HG03460 (cell line): ENCODE results near the gene SRPK3.

ENCODE experiments used
- ATAC-seq: cut with Tn5 transposase; IDR thresholded peaks from one replicate; pipeline ENCODE4 v1.9.1; 2021; ENCODE audit not compliant: unreplicated experiment

The SRPK3 gene

GRCh38 chrX:153769158-153769864, 11.5 kb upstream of the SRPK3 start:
- ATAC-seq, result no peak

- no peak for ATAC-seq
These were observed 10.8 kb upstream of the SRPK3 start for GRCh38 chrX:153769865-153770600.

- ATAC-seq, result no peak
These were observed 10.0 kb upstream of the SRPK3 start for GRCh38 chrX:153770601-153771414.

- ATAC-seq, result no peak
These were observed 9.2 kb upstream of the SRPK3 start for GRCh38 chrX:153771415-153772315.

- ATAC-seq, result no peak
These were observed 8.3 kb upstream of the SRPK3 start for GRCh38 chrX:153772316-153773217.

GRCh38 chrX:153773218-153773611, 7.6 kb upstream of the SRPK3 start:
- no peak for ATAC-seq

- ATAC-seq, result no peak
These were observed 6.9 kb upstream of the SRPK3 start for GRCh38 chrX:153773741-153774575.

DNA sequence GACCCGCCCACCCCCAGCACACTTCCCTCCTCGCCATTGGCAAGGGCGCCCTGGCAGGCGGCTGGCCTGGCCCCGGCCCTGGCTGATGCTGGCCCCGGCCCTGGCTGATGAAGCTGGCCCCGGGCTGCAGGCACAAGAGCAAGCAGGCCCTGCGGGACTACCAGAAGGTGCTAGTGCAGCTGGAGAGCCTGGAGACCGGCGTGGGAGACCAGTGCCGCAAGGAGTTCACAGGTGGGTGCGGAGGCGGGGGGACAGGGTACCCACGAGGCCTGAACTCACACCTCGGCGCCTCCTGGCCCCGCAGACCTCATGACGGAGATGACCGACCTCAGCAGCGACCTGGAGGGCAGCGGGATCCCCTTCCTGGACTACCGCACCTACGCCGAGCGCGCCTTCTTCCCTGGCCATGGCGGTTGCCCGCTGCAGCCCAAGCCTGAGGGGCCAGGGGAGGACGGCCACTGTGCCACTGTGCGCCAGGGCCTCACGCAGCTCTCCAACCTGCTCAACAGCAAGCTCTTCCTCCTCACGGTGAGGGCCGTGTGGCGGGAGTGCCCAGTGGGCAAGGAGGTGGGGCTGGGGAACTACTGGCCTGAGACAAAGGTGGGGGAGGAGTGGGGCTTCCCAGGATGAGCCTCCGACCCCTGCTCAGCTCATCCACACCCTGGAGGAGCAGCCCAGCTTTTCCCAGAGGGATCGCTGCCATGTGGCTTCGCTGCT, 6.1 kb upstream of the SRPK3 start:
- no peak for ATAC-seq

- no peak for ATAC-seq
These were observed 5.3 kb upstream of the SRPK3 start for GRCh38 chrX:153775293-153776119.

DNA sequence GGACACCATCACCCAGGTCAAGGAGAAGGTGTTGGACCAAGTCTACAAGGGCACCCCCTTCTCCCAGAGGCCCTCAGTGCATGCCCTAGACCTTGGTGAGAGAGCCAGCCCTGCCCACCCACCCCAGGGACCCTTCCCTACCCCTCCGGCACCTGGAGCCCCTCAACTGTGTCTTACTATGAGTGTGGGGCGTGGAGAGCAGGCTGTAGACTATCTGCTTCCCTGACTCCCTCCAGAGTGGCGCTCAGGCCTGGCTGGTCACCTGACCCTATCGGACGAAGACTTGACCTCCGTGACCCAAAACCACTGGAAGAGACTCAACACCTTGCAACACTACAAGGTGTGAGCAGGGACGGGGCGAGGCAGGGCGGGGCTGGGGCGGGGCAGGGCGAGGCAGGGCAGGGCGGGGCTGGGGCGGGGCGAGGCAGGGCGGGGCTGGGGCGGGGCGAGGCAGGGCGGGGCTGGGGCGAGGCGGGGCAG, 4.7 kb upstream of the SRPK3 start:
- no peak for ATAC-seq

DNA sequence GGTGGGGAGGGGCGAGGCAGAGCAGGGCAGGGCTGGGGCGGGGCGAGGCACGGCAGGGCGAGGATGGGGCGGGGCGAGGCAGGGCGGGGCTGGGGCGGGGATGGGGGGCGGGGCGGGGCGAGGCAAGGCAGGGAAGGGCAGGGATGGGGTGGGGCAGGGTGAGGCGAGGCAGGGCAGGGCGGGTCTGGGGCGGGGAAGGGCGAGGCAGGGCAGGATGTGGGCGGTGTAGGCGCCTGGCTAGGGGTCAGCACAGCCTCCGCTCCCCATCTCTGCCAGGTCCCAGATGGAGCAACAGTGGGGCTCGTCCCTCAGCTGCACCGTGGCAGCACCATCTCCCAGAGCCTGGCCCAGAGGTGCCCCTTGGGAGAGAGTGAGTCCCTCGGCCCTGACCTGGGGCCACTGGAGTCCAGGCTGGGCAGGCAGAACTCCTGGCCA, 4.2 kb upstream of the SRPK3 start:
- ATAC-seq, result no peak

GRCh38 chrX:153777261-153778090, 3.4 kb upstream of the SRPK3 start:
- no peak for ATAC-seq

DNA sequence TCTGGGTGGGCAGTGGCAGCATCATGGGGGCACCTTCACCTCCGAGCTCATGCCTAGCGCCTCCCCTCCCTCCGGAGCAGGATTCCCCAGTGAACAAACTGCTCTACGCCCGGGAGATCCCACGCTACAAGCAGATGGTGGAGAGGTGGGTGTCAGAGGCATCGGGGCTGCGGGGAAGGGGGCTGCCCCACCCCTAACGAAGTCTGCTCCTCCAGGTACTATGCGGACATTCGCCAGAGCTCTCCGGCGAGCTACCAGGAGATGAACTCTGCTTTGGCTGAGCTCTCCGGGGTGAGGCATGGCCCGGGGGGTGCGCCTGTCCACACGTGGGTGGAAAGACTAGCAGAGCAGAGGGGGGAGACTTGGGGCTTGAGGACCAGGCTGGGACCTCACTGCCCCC, 2.7 kb upstream of the SRPK3 start:
- ATAC-seq, result no peak

DNA sequence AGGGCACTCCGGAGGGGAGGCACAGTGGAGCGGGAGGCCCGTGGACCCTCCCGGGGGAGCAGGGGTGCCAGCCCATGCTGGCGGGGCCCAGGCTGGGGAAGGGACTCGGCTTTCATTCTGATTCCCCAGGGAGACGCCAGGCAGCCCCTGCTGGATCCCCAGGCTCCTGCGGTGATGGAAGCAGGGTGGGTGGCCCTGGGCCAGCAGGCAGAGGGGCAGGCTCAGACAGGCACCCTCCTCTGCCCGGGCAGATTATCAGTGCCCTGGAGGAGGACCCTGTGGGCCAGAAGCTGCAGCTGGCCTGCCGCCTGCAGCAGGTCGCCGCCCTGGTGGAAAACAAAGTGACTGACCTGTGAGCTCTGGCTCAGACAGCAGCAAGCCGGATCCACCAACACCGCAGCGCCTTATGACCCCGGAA, 2.1 kb upstream of the SRPK3 start:
- ATAC-seq, result no peak

DNA sequence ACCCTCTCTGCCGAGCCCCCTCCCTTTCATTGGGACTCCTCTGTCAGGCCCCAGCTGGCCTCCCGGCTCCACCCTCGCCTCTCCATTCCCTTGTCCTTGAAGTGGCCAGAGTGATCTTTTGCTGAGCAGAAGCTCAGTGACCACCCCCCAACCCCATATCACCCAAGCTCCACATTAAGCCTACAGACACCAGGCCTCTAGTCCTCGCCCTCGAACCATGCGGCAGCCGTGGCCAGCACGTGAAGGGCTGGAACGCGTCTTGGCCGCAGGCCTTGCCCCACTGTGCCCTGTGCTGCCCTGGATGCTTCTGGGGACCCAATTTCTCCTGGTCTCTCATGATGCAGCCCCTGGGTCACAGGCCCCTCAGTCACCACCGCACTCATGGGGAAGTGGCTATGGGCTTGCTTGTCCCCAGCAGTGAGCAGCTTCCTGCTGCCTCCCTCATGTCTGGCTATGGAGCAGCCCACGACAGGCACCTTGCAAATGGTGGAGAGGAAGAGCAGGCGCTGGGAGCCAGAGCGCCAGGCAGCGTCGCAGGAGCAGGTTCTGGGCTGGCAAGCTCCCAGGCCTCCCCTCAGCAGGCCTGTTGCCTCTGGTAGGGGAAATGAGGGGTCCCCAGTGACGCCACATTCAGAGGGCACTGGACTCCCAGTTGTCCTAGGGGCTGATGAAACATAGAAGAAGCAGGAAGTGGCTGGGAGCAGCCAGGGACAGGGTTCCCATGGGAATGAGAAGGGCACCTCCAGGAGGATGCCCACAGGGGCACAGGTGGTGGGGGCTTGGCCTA, 757 bp upstream of the SRPK3 start:
- ATAC-seq, result no peak
